GM10266 (cell line): ENCODE measurements around the gene FCER2.

ENCODE experiments used
- DNase-seq: peaks from one replicate; pipeline ENCODE4 v3.0.0; 2012; ENCODE audit errors: extremely low spot score
- CTCF ChIP-seq: IDR thresholded peaks from 2 replicates; pipeline ENCODE4 v1.5.1; 2012; ENCODE audit warnings: mild to moderate bottlenecking, low read depth; ENCODE audit not compliant: control insufficient read depth, insufficient read depth; ENCODE audit errors: missing control alignments

Gene FCER2

GRCh38 chr19:7733376-7733775 lies 31.4 kb upstream of the FCER2 start:
- DNase-seq: no peak
- TF ChIP-seq CTCF: no peak

- no peak for TF ChIP-seq CTCF
- DNase-seq: no peak
Observed at GRCh38 chr19:7732045-7732444, 30.1 kb upstream of the FCER2 start, which contains the start of gene CLEC4G. Gene CLEC4G (minus strand): TSS chr19:7732110. CDS start chr19:7732102, 8 bp downstream.

- DNase-seq: no peak
- TF ChIP-seq CTCF: no peak
Observed at GRCh38 chr19:7731615-7732014, 29.7 kb upstream of the FCER2 start.

GRCh38 chr19:7731218-7731595 lies 29.3 kb upstream of the FCER2 start:
- TF ChIP-seq CTCF: no peak
- DNase-seq: no peak

GRCh38 chr19:7730286-7731217 lies 28.6 kb upstream of the FCER2 start:
- no peak for TF ChIP-seq CTCF
- no peak for DNase-seq

GRCh38 chr19:7729831-7730285 lies 27.9 kb upstream of the FCER2 start:
- DNase-seq: no peak
- TF ChIP-seq CTCF: no peak

GRCh38 chr19:7729211-7729610 lies 27.3 kb upstream of the FCER2 start:
- DNase-seq: peak; percentile 50
- peak; percentile 23 for TF ChIP-seq CTCF
